Fibroblast of lung (primary cell): ENCODE results near the gene MRPL52. TPM values are rescaled to one million over a fixed set of nuclear protein-coding genes. Genes with fewer than 3 reads are reported as not detected.
"Not testable (repeated sequence)": the region's sequence is repeated elsewhere in the genome, so short reads cannot be mapped to it uniquely, and the experiment has no call there.

ENCODE experiments used
- DNase-seq, 2 donors: peaks; one replicate each; pipeline versions ENCODE4 v3.0.0 to v3.0.0-alpha.2; 2010; ENCODE audit warnings: low read depth in 2 of 2
- H2AFZ ChIP-seq: 2 replicates; pipeline ENCODE4 v1.5.1; 2012; ENCODE audit warnings: low read length, control low read depth, inconsistent platforms
- H3K27ac ChIP-seq: 2 replicates; pipeline ENCODE4 v1.5.1; 2011; ENCODE audit warnings: low read length, control low read depth; ENCODE audit not compliant: insufficient read depth
- H3K27me3 ChIP-seq: 2 replicates; pipeline ENCODE4 v1.5.1; 2011; ENCODE audit warnings: mild to moderate bottlenecking, low read length; ENCODE audit not compliant: control insufficient read depth, insufficient read depth
- H3K36me3 ChIP-seq: 2 replicates; pipeline ENCODE4 v1.5.1; 2011; ENCODE audit warnings: low read length; ENCODE audit not compliant: control insufficient read depth, insufficient read depth
- H3K4me1 ChIP-seq: 2 replicates; pipeline ENCODE4 v1.5.1; 2011; ENCODE audit warnings: low read length; ENCODE audit not compliant: control insufficient read depth, insufficient read depth; ENCODE audit errors: extremely low read depth
- H3K4me2 ChIP-seq: 2 replicates; pipeline ENCODE4 v1.5.1; 2011; ENCODE audit warnings: low read length, control low read depth; ENCODE audit not compliant: insufficient read depth; ENCODE audit errors: extremely low read depth
- H3K4me3 ChIP-seq, 4 experiments: fragments of 200-600 bp in 1 of 4; sonication (generic) in 1 of 4; replicated peaks in 1 of 4; 2 replicates each; pipeline ENCODE4 v1.5.1; 2011 to 2016; ENCODE audit warnings: low read length in 4 of 4, low read depth in 3 of 4, mild to moderate bottlenecking in 3 of 4, control low read depth in 2 of 4, inconsistent platforms in 1 of 4, mixed read lengths in 1 of 4; ENCODE audit not compliant: insufficient read depth in 1 of 4; ENCODE audit errors: control extremely low read depth in 1 of 4
- H3K79me2 ChIP-seq: 2 replicates; pipeline ENCODE4 v1.5.1; 2012; ENCODE audit warnings: mild to moderate bottlenecking, low read length, inconsistent platforms; ENCODE audit not compliant: control insufficient read depth, insufficient read depth
- H3K9ac ChIP-seq: 2 replicates; pipeline ENCODE4 v1.5.1; 2011; ENCODE audit warnings: mild to moderate bottlenecking, low read length, control low read depth; ENCODE audit not compliant: insufficient read depth
- H3K9me3 ChIP-seq: 2 replicates; pipeline ENCODE4 v1.5.1; 2012; ENCODE audit warnings: low read depth, low read length; ENCODE audit not compliant: control insufficient read depth, insufficient read depth
- H4K20me1 ChIP-seq: 2 replicates; pipeline ENCODE4 v1.5.1; 2011; ENCODE audit warnings: low read length; ENCODE audit not compliant: control insufficient read depth, insufficient read depth; ENCODE audit errors: extremely low read depth
- EZH2 ChIP-seq: IDR thresholded peaks from 2 replicates; pipeline ENCODE4 v1.5.1; 2012; ENCODE audit warnings: low read length, control low read depth, mild to moderate bottlenecking; ENCODE audit errors: missing control alignments
- polyA plus RNA-seq, 2 donors: library from polyadenylated mRNA; depleted of rRNA in 1 of 2; stranded (reverse) in 1 of 2; unstranded in 1 of 2; fragments of >200 nt; gene quantifications; 2 replicates each; pipeline ENCODE4 v1.2.1, GENCODE V29; 2011 to 2012; ENCODE audit warnings: missing spikeins in 1 of 2
- total RNA-seq: library from RNA; depleted of rRNA; stranded (reverse); fragments of >200 nt; gene quantifications from 2 replicates; pipeline ENCODE4 v1.2.1, GENCODE V29; 2014
- TF ChIP-seq, protein P1 (sequence below), 2 donors: IDR thresholded peaks in 1 of 2; conservative IDR thresholded peaks in 1 of 2; 1 replicate in 1 of 2; 2 replicates in 1 of 2; pipeline ENCODE4 v1.5.1; 2011 to 2012; ENCODE audit warnings: low read length in 2 of 2, control low read depth in 1 of 2, inconsistent platforms in 1 of 2, low read depth in 1 of 2, mild to moderate bottlenecking in 1 of 2

The MRPL52 gene
- total and polyA plus RNA-seq, 2 donors (not counting 1 experiment from before 2014, with no cell fraction given): 44.1 to 50.5 TPM

- H3K36me3 ChIP-seq: no peaks in the 10 kb centered on the region
- no peak overlapping the region for H2AFZ ChIP-seq
- peak overlapping the region in 1 of 4 experiments; percentile 62 for H3K4me3 ChIP-seq
- TF ChIP-seq, protein P1, sequence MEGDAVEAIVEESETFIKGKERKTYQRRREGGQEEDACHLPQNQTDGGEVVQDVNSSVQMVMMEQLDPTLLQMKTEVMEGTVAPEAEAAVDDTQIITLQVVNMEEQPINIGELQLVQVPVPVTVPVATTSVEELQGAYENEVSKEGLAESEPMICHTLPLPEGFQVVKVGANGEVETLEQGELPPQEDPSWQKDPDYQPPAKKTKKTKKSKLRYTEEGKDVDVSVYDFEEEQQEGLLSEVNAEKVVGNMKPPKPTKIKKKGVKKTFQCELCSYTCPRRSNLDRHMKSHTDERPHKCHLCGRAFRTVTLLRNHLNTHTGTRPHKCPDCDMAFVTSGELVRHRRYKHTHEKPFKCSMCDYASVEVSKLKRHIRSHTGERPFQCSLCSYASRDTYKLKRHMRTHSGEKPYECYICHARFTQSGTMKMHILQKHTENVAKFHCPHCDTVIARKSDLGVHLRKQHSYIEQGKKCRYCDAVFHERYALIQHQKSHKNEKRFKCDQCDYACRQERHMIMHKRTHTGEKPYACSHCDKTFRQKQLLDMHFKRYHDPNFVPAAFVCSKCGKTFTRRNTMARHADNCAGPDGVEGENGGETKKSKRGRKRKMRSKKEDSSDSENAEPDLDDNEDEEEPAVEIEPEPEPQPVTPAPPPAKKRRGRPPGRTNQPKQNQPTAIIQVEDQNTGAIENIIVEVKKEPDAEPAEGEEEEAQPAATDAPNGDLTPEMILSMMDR (conservative IDR thresholded peaks at IDR 0.05 in 1 of 2, IDR thresholded peaks at IDR 0.05 in 1 of 2; ENCODE audit: low read depth in 1 of 2, low read length in 2 of 2): no peak
- TF ChIP-seq EZH2: no peak
- H3K9ac ChIP-seq: no peak overlapping the region
- no peaks in the 10 kb centered on the region for H3K27me3 ChIP-seq
- peaks cover 45% of the 10 kb centered on the region for H3K4me1 ChIP-seq
- H3K27ac ChIP-seq: peak overlapping the region; percentile 100
- H3K4me2 ChIP-seq: no peak overlapping the region
- no peaks in the 10 kb centered on the region for H4K20me1 ChIP-seq
- H3K9me3 ChIP-seq: no peaks in the 10 kb centered on the region
- no peaks in the 10 kb centered on the region for H3K79me2 ChIP-seq
- no peak for DNase-seq
Measured at GRCh38 chr14:22852599-22852939, 22.9 kb downstream of the MRPL52 start.

DNA sequence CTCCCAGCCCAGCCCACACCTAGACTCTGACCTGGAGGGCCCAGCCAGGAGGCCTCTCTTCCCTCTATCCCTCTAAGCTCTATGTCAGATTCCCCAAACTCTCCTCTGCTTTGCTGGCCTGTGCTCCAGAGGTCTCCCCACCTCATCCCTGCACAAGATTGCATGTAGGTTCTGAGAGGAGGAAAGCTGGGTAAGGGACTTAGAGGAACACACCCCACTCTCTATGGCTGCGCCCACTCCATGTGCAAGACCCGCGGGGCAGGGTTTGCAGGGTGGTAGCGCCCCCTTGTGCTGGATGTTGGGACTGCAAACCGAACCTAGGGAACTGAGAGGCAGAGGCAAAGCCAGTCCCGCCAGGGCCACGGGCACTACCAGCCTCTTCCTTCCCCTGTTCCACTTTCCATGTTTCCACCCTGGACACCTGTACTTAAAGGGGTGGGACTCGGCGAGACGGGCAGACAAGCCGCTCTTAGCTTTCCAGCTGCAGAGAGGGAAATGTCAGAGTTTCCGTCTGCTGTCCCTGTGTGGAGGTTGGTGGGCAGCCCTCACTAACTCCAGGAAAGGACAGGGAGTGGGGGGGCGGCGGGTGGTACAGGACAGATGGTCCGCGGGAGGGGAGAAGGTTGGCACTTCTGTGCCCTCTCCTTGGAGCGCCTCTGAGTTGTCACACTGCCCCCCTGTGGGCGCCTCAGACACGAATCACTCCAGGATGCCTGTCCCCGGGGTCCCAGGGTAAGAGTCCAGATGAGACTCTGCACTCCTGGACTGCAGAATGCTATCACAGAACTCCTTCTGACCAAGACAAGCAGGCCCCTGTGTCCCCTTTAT lies 23.5 kb downstream of the MRPL52 start:
- Histone ChIP-seq H3K79me2 (no peaks in the 10 kb centered on the region), H3K27me3 (no peaks in the 10 kb centered on the region), H3K4me3 (peak overlapping the region; percentile 8 to 65 (median 36)), H4K20me1 (no peaks in the 10 kb centered on the region), H3K4me2 (peak overlapping the region; percentile 91), H3K9ac (peak overlapping the region; percentile 47), H2AFZ (peak overlapping the region; percentile 69), H3K36me3 (no peaks in the 10 kb centered on the region), H3K27ac (peak overlapping the region; percentile 100), H3K9me3 (no peaks in the 10 kb centered on the region), H3K4me1 (peaks cover 39% of the 10 kb centered on the region)
- TF ChIP-seq, protein P1 (conservative IDR thresholded peaks at IDR 0.05 in 1 of 2, IDR thresholded peaks at IDR 0.05 in 1 of 2; ENCODE audit: low read depth in 1 of 2, low read length in 2 of 2): peak; percentile 83 to 86
- no peak for TF ChIP-seq EZH2
- DNase-seq: peak; percentile 79 to 89

GRCh38 chr14:22854296-22854695 lies 24.6 kb downstream of the MRPL52 start:
- not testable (repeated sequence) for H3K4me2 ChIP-seq, H3K79me2 ChIP-seq, DNase-seq, H3K36me3 ChIP-seq, H3K9me3 ChIP-seq, H4K20me1 ChIP-seq, H3K4me3 ChIP-seq, H3K27ac ChIP-seq, H3K27me3 ChIP-seq, H2AFZ ChIP-seq, H3K9ac ChIP-seq
- H3K4me1 ChIP-seq: peaks cover 32% of the 10 kb centered on the region
